Left lung (tissue), 10 donors: Measurements from ENCODE around the gene ZNF556. TPM values are rescaled to one million over a fixed set of nuclear protein-coding genes. Genes with fewer than 3 reads are reported as not detected.

Source experiments
- ATAC-seq: fragments of 200-7000 bp; cut with Tn5 transposase; one replicate; pipeline ENCODE4 v1.9.1; 2020; ENCODE audit warnings: moderate library complexity
- DNase-seq, 4 donors: peaks; one replicate each; pipeline ENCODE4 v3.0.0-alpha.2; 2013 to 2020
- H3K27ac ChIP-seq, 2 donors: fragments of 200-600 bp; sonication (generic) in 1 of 2; one replicate each; pipeline versions ENCODE4 v1.5.0 to v1.8.0; 2020 to 2021
- H3K27me3 ChIP-seq, 2 donors: fragments of 200-600 bp; sonication (generic) in 1 of 2; one replicate each; pipeline versions ENCODE4 v1.5.0 to v1.8.0; 2020 to 2021
- H3K36me3 ChIP-seq, 2 donors: fragments of 200-600 bp; sonication (generic) in 1 of 2; one replicate each; pipeline versions ENCODE4 v1.5.0 to v1.8.0; 2020 to 2021
- H3K4me1 ChIP-seq, 2 donors: fragments of 200-600 bp; one replicate each; pipeline ENCODE4 v1.8.0; 2021
- H3K4me3 ChIP-seq, 2 donors: fragments of 200-600 bp; sonication (generic) in 1 of 2; one replicate each; pipeline versions ENCODE4 v1.5.0 to v1.8.0; 2020 to 2021; ENCODE audit warnings: mild to moderate bottlenecking in 1 of 2
- H3K9me3 ChIP-seq, 2 donors: fragments of 200-600 bp; sonication (generic) in 1 of 2; one replicate each; pipeline versions ENCODE4 v1.5.0 to v1.8.0; 2020 to 2021
- intact Hi-C, 2 donors: fragments of 100-400 bp; cut with DNase I; formaldehyde crosslinking; loops; one replicate each; pipeline versions ENCODE4 v1.11.2 to v1.14.2; 2022
- polyA plus RNA-seq, 6 donors: library from polyadenylated mRNA; unstranded; fragments of 120-200 nt; gene quantifications; one replicate each; pipeline ENCODE4 v1.2.1, GENCODE V29; 2013; ENCODE audit not compliant: insufficient read length in 6 of 6
- total RNA-seq, 2 donors: library from RNA; stranded (reverse); fragmentation: NEBNext Ultra II Directional; extraction: Animal tissue kit (Norgen Biotek cat#: 25700); gene quantifications; one replicate each; pipeline ENCODE4 v1.2.1, GENCODE V29; 2021
- TF ChIP-seq, protein P1 (sequence below), 2 donors: fragments of 200-600 bp; sonication (generic) in 1 of 2; IDR thresholded peaks; one replicate each; pipeline versions ENCODE4 v1.5.0 to v1.8.0; 2021; ENCODE audit warnings: antibody characterized with exemption in 2 of 2
- donor health status: DM: no; HTN: yes; CAD: no.
- donor health status: DM: no; HTN: no; CAD: no.

ZNF556 gene
- total and polyA plus RNA-seq, 8 donors = 0.06 to 0.21 (median 0.14) TPM; not detected in 2

DNA sequence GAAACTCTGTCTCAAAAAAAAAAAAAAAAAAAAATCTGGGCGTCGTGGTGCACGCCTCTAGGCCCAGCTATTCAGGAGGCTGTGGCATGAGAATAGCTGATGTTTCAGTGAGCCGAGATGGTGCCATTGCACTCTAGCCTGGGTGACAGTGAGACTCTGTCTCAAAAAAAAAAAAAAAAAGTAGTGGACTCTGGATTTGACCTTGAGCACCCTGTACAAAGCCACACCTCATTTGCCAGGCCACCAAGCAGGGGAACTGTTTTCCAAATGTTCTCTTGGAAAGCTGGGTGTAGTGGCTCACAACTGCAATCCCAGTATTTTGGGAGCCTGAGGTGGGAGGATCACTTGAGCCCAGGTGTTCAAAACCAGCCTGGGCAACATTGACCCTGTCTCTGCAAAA, 29.7 kb upstream of the ZNF556 start:
- H3K36me3 ChIP-seq = peaks cover 0 to 24% of the 10 kb centered on the region in 2 donors
- H3K4me1 ChIP-seq = peaks cover 4 to 12% of the 10 kb centered on the region in 2 donors
- H3K4me3 ChIP-seq = no peak overlapping the region
- intact Hi-C loops = no loop called here
- no peaks in the 10 kb centered on the region for H3K27me3 ChIP-seq
- no peak overlapping the region for H3K27ac ChIP-seq
- TF ChIP-seq, protein P1, sequence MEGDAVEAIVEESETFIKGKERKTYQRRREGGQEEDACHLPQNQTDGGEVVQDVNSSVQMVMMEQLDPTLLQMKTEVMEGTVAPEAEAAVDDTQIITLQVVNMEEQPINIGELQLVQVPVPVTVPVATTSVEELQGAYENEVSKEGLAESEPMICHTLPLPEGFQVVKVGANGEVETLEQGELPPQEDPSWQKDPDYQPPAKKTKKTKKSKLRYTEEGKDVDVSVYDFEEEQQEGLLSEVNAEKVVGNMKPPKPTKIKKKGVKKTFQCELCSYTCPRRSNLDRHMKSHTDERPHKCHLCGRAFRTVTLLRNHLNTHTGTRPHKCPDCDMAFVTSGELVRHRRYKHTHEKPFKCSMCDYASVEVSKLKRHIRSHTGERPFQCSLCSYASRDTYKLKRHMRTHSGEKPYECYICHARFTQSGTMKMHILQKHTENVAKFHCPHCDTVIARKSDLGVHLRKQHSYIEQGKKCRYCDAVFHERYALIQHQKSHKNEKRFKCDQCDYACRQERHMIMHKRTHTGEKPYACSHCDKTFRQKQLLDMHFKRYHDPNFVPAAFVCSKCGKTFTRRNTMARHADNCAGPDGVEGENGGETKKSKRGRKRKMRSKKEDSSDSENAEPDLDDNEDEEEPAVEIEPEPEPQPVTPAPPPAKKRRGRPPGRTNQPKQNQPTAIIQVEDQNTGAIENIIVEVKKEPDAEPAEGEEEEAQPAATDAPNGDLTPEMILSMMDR (IDR thresholded peaks at IDR 0.05) = no peak
- ATAC-seq = no peak
- peaks cover 0 to 72% of the 10 kb centered on the region in 2 donors for H3K9me3 ChIP-seq
- DNase-seq = no peak

DNA sequence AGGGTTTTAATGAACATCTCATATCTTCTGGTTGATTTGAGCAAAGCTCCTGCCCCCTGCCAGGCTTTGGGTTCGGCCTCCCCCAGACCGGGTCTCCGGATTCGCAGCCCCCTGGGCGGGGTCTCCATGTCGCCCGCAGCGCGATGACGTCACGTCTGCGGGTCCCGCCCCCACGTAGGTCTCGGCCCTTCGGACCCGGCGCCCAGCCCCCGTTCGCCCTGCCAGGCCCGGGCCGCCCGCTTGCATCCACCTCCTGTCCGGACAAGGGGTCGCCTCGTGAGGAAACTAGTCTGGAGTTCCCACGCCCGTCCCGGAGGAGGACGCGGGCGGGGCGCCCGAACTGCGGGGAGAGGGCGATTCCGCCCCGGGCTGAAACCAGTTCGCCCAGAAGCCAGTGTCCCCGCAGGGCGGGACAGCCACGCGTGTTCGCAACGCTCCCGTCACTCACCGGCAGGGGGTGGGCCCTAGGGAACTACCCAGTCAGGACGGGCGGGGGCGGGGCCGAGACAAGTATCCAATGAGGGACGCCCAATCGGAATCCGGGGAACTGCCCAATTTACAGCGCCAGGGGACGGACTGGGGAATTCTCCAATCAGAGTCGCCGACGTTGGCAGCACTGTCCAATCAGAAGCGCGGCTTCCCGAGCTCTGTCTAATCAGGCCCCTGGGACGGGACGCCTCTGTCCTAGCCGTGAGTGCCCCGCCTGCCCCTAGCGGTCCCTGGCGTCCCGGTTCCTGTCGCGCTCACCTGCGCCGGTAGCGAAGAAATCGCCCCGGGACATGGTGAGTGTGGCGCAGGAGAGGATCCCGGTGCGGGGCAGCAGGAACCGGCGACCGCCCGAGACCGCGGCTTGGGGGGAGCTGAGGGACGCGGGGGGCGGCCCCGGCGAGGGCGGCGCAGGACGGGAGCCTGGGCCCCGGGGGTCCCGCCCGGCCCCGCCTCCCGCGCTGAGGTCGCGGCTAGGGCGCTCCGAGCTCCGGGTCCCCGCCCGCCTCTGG, 26.0 kb upstream of the ZNF556 start, which contains the start of gene ZNF555:
Gene ZNF555 (plus strand): TSS at position 682 of the 998 bp plus-strand sequence. CDS start 98 bp downstream, at position 780.
- Histone ChIP-seq H3K27me3 (no peaks in the 10 kb centered on the region), H3K4me3 (peak within 1 kb of the TSS; percentile 72 to 74), H3K27ac (peak within 1 kb of the TSS; percentile 90 to 95), H3K9me3 (peaks cover 0 to 40% of the 10 kb centered on the region in 2 donors), H3K36me3 (peaks cover 0 to 11% of the 10 kb centered on the region in 2 donors), H3K4me1 (peaks cover 6 to 19% of the 10 kb centered on the region in 2 donors)
- TF ChIP-seq, protein P1 (IDR thresholded peaks at IDR 0.05) = peak; percentile 49 to 63
- intact Hi-C loops = no loop called here
- DNase-seq = peak; percentile 96 to 99 (median 99)
- peak; percentile 99 for ATAC-seq

DNA sequence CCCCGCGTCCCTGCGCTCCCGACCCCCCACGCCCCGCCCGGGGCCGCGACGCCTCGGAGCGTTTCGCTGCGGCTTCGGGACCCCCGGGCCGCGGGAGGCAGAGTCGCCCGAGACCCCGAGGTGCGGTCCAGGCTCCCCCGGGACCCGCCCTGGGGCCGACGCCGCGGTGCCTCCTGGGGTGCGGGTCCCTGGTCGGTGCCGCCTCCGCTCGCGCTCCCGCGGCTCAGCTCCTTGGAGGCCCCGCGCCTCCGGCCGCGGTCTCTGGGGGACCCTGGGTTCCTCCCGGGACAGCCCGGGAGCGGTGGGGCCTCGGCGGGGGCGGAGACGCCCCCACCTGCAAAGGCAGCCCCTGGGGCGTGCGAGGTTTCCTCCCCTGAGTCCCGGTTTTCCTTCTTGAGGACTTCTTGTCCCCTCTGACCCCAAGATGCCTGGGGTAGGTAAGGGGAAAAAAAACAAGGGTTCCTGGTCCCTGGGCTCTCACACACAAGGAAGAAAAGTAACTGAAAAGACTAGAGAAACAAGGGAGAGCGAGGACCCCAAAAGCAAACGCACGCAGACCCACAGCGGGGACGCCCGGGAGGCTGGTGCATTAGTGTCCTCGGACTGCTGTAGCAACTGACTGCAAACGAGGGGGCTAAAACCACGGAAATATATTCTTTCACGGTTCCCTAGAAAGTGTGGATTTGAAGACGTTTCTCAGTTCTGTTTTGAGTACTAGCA, 25.1 kb upstream of the ZNF556 start:
- no peak for ATAC-seq

DNA sequence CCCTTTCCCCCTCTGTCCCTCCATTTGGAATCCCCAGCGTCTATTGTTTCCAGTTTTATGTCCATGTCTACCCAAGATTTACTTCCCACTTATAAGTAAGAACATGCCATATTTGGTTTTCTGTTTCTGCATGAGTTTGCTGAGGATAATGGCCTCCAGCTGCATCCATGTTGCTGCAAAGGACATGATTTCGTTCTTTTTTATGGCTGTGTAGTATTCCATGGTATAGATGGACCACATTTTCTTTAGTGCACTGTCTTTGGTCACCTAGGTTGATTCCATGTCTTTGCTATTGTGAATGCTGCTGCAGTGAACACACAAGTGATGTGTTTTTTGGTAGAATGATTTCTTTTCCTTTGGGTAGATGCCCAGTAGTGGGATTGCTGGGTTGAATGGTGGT, 22.0 kb upstream of the ZNF556 start:
- no peak for DNase-seq
- no peak for ATAC-seq
- Histone ChIP-seq H3K4me1 (peaks cover 6 to 21% of the 10 kb centered on the region in 2 donors), H3K27me3 (no peaks in the 10 kb centered on the region), H3K4me3 (no peak overlapping the region), H3K27ac (no peak overlapping the region), H3K36me3 (peaks cover 0 to 13% of the 10 kb centered on the region in 2 donors), H3K9me3 (peaks cover 0 to 35% of the 10 kb centered on the region in 2 donors)
- intact Hi-C loops = no loop called here
- TF ChIP-seq, protein P1 (IDR thresholded peaks at IDR 0.05) = no peak

More for the DNA sequence above, 25.1 kb upstream of the ZNF556 start:
- DNase-seq = peak in 1 of 4 donors; percentile 82
- Histone ChIP-seq H3K27ac (peak overlapping the region in 1 of 2 donors; percentile 90), H3K4me3 (peak overlapping the region; percentile 72 to 74), H3K9me3 (peaks cover 0 to 36% of the 10 kb centered on the region in 2 donors), H3K4me1 (peaks cover 6 to 19% of the 10 kb centered on the region in 2 donors), H3K36me3 (peaks cover 0 to 11% of the 10 kb centered on the region in 2 donors), H3K27me3 (no peaks in the 10 kb centered on the region)
- TF ChIP-seq, protein P1 (IDR thresholded peaks at IDR 0.05) = no peak
- intact Hi-C loops = no loop called here
